Umbilical cord (tissue), 2 donors: ENCODE results near the gene AFAP1. TPM values are rescaled to one million over a fixed set of nuclear protein-coding genes. Genes with fewer than 3 reads are reported as not detected.

Experiments used
- DNase-seq: peaks from one replicate; pipeline ENCODE4 v3.0.0-alpha.2; 2015; ENCODE audit warnings: low spot score
- total RNA-seq: library from RNA; depleted of rRNA; stranded (reverse); fragments of >200 nt; gene quantifications from one replicate; pipeline ENCODE4 v1.2.3, GENCODE V29; 2014; ENCODE audit warnings: low replicate concordance; ENCODE audit not compliant: insufficient read depth

The AFAP1 gene
- total RNA-seq, 1 donor from 2014 or later: 59.5 TPM

DNA sequence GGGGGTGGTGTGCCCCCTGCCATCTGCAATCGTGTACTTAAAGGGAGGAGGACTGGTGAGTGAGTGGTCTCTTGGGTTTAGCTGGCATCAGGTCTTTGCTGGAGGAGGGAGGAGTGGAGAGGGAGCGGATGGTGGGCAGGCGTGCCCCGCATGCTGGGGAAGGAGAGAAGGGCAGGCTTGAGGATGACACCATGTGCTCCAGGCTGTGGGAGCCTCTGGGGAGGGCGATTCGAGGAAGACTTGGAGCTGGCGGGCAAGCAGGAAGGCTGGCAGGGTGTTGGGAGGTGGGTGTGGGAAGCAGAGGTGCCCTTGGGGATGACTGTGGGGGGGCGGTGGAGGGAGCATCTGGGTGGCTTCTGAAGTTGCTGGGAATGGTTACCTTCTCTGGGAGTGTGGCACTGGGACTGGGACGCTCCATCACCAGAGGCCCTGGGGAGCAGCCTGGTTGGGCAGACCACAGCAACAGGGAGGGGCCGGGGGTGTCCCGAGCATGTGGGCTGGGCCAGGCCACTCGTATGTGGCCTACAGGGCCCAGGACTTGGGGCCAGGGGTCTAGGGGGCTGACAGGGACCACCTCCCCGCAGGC is 30.8 kb upstream of the AFAP1 start:
- no peak for DNase-seq

DNA sequence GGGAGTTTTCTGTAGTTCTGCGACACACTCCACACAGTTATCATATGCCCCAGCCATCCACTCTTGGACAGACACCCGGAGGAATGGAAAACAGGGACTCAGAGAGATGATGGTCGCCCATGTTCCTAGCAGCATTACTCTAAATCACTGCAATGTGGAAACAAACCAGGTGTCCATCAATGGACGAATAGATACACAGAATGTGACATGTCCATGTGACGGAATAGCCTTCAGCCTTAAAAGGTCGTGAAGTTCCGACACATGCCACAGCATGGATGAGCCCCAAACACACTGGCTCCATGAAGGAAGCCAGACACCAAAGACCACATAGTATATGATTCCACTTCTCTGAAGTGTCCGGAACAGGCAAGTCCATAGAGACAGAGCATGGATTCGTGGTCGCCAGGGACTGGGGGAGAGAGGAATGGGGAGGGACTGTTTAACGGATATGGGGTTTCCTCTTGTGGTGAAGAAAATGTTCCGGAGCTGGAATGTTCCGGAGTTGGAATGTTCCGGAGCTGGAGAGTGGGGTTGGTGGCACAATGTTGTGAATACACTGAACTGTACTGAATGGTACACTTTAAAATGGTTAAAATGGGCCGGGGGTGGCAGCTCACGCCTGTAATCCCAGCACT is 28.7 kb upstream of the AFAP1 start:
- no peak for DNase-seq

DNA sequence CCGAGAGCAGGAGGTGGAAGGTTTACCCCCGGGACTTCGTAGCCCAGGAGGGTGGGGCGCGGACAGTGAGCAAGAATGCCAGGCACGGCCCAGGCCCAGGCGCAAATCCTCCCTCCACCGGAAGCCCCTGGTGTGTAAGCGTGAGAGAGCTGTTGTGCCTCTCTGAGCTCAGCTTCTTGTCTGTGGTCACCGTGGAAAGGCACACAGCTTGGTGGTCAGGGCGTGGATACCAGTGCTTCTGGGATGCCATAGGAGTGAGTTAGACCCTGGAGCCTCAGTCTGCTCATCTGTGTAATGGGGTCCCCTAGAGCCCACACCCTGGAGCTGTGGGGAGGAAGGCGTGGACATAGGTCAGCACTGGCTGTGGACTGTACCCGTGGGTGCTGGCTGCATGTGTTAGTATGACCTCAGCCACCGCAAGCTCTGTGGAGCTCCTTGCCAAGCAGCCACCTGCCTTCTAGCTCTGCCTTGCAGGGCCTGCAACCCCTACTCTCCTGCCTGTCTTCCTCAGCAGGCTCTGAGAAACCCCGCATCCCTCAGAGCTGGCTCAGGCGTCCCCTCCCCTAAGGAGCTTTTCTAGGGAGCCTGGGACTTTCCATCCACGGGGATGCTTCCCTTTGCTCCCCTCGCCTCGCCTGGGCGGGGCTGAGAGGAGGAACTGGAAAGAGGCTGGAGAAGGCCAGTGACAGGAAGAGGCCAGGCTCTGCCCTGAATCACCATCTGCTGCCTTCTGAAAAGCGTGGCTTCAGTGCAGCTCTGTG is 28.0 kb upstream of the AFAP1 start:
- peak; percentile 77 for DNase-seq

DNA sequence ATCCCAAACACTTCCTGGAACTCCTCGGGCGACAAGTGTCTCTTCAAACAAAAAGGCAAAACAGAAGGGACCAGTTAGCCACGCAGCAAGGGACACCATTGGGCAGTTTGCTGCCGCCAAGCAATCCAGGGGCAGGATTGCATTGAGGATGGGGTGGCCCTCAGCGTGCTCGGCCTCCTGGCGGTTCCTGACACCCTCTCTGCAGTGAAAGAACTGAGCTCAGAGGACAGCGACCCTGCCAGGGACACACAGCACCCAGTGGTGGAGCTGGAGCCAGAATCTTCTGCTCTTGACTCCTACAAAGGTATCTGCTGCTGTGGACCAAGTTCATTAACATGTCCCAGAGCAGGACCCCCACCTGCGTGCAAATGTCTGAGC is 27.4 kb upstream of the AFAP1 start:
- no peak for DNase-seq

DNA sequence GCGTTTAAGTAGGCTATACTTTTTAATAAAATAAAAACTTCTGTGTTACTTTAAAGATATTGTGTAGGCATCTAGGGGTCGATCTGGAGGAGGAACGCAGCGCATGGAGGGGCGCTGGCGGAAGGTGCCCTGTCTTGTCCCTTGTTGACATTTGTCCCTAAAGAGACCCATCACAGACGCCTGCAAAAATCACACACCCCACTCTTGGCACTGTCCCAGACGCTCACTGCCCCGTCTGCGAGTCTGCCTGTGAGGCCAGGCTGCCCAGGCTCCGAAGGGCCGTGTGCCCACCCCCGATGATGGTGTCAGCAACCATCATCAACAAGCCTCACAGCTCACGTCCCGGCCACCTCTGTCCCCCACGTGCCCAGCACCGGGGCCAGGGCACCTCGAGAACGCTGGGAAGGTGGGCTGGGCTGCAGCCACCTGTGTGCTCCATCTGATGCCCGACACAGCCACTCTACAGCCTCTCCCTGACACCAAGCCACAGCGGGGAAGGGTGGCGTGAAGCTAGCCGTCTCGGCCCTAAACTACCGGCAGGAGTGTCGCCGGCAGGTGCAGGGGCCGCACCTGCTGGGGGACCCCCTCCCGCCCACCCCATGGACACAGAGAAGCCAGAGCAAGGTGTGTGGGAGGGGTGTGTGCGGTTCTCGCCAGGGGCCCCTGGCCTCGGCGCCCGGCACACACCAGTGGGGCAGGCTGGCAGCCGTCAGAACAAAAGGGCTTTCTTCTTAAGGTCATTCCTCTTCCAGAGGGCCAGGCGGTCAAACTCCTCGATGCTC is 26.8 kb upstream of the AFAP1 start:
- DNase-seq: no peak

DNA sequence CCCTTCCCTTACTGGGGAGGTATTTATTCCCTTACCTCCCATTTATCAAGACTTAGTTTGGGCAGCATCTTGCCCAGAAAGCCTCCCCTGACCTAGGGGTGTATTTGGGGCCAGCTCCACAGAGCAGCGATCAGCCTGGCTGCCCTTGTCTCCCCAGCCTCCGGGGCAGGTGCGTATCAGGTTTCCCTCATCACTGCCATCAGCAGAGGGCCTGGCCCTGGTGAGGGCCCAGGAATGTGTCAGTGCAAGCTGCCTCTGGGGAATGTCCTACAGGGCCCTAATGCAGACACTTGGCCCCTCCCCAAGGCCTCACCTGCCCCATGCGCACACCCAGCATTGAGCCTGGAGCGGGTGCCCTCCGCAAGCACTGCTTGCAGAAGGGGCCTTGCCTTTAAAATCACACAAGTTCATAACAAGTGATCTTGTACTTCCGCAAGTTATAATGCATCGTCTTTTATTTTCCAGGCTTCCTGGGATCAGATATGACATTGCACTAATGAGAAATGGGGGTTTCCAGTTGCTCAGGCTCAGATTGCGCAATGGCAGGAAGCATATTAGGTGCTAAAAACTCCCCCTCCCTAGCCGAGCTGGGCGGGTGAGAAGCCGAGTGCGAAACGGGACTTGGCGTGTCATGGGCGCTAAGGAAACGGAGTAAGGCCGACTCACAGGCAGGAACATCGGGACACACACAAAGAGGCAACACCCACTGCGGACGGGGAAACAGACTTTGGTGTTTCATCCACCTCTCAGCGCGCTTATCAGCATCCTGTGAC is 25.4 kb upstream of the AFAP1 start:
- peak; percentile 49 for DNase-seq

DNA sequence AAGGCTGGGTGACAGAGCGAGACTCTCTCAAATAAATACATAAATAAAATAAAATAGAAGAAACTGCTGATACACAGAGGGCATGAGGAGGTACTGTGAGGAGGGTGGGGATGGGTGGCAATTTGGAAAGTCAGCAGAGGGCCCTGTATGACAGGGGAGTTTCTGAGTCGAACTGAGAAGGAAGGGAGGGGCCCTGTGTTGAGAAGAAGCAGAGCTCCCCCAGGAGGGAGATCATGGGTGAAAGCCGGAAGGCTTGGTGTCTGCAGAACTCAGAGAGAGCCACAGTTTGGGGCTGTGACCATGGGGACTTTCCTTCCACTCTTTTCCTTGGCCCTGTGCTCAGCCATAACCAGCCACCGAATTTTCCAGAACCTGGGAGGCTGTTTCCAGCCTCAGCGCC is 24.8 kb upstream of the AFAP1 start:
- DNase-seq: no peak

DNA sequence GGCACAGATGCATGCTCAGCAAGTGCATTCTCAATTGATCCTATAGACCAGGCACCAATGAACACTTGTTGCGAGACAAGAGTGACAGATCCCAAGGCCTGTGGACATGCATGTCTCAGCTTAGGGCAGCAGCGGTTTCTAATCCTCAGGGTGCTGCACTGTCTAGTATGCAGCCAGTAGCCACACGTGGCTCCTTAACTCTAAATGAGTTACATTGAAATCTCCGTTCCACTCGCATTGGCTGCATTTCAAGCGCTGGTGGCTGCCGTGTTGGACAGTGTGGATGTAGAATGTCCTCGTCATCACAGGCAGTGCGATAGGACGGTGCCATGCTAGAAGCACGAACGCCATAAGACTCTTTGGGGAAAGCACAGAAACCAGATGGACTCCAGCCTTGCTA is 24.0 kb upstream of the AFAP1 start:
- no peak for DNase-seq

DNA sequence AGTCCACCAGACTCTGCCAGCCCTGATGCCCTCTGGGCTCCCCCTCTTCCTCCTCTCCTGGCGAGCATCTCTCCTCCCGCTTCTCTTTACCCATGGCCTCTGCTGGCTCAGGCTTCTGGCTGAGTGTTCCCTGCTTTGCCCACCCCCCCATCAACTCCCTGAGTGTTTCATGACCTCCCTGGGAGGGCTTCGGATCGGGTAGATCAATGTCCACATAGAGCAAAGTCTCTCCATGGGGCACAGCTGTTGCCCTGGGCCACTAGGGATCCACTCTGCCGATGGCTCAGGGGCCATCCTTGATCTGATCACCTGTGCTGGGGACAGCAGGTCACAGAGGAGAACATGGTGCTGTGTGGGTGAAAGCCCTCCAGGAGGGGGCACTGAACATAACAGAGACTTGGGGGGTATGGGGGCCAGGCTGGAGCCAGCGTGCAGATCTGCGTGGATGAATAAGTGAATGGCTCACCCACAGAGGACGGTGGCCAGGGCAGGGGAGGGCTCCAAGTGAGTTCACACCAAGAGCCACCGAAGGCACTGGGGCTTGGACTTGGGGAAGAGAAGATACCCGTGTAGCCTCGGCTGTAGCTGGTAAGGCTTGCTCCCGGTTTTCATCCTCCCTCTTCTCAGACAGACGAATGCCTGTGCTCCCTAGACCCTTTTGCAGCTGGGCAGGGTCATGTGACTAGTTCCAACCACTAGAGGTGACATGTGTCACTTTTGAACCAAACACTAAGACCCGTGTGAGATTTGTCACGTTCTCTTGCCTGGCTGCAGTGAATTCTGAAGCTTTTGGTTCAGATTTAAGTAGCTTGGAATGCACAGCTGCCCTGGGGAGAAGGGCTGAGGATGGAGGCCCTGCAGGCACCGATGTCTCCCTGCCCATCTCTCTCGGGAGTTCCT is 23.2 kb upstream of the AFAP1 start:
- DNase-seq: no peak

DNA sequence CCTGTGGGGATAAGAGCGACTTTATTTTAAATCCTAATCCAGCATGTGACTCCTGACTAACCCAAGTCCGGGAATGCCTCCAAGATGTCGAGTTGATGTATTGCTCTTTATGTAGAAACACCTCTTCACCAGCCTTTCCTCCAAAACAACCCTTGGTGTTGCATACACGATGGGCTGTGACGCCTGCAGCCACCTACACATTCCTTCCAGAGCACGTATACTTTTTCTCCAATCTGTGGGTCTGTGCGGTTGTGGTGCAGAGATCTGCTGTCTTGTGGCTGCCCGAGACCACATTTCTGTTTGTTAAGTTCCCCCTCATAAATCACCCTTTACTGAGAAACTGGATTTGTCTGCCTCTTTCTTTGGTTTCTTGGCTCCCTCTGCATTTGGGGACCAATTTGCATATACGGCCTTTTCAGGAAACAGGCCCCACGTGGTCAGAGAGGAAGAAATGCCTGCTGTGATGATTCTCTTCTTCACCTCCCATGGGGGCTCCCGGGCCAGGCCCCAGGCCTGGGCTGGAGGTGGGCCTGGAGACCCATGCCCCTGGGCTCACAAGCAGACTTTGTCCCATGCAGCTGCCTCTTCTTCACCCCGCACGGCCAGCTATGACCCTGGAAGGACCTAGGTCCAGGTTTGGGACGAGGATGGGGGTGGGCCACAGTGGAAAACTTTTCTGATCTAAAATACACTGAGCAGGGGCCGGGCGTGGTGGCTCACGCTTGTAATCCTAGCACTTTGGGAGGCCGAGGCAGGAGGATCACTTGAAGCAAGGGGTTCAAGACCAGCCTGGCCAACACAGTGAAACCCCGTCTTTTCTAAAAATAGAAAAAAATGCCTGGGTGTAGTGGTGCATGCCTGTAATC is 21.4 kb upstream of the AFAP1 start:
- peak; percentile 96 for DNase-seq

DNA sequence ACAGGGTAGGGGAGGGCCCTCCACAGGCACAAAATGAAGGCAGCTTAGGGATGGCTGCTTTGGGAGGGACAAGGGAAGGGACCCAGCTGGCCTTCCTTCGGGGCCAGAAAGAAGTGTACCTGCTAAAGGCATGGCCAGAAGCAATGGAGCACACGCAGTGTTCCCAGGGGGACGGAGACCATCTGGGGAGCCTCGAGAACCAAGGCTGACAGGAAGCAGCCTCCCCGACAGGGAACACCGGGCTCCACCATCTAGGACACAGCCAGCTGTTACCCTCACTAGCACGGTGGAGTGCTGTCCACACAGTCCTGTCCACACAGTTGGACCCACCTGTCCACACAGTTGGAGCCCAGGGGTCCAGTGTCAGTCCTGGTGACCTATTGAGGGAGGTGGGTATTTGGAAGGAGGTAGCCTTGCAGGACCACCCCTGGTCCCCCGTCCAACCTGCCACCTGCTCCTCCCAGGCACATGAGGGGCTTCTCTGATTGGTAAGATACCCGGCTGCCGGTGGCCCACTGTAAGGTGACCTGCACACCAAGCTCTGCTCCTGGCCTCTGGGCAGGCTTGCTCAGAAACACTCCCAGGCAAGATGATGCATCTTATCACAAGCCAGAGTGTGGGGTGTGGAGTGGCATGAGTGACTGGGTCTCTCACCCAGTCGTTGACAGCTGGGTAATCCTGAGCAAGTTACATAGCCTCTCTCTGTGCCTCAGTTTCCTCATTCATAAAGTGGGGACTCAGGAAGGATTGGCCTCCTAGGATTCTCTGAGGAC is 20.5 kb upstream of the AFAP1 start:
- no peak for DNase-seq

DNA sequence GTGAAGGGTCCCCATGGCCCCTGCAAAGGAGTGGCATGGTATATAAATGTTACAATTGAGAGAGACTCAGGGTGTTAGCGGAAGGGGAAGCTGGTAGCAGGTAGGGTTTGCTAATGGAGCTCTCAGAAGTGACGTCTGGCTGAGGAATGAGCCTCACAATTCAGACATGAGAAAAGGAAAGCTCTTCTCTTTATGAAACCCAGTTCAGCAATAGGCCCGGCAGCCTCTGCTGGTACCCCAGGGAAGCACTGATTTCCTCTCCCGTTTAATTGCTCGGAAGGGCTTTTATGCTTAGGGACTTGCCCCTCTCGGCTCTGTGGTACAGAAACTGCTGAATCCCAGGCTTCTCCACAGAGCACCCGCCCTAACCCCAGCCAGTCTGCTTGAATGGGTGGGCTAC is 19.4 kb upstream of the AFAP1 start:
- DNase-seq: no peak

DNA sequence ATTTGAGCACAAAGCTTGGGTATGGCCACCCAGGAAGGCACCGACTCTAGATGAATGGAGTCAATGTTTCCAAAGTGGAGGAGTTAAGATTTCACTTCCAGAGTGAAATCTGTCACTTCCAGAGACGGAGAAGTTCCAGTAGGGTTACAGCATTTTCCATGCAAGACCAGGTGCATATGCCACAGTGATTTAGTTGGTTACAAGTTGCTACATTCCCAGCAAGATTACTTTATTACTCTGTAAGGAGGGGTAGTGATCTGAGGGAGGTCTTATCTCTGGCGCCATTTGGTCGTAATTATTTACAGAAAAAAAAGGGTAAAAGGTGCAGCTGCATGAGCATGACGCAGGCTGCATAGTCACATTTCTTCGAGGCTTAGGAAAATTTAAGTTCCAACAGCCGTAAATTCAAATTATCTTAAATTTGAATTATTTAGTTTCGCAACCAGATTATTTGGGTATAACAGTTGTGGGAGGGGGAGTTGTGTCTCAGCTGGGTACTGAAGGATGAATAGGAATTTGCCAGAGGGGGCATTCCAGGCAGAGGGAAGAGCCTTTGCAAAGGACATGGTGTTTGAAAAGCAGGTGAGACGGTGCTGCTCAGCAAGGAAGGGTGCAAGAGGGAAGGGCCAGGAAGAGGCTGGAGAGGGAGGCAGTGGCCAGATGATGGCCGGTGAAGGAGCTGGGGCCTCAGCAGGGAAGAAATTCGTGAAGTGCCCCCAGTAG is 17.4 kb upstream of the AFAP1 start:
- DNase-seq: no peak

DNA sequence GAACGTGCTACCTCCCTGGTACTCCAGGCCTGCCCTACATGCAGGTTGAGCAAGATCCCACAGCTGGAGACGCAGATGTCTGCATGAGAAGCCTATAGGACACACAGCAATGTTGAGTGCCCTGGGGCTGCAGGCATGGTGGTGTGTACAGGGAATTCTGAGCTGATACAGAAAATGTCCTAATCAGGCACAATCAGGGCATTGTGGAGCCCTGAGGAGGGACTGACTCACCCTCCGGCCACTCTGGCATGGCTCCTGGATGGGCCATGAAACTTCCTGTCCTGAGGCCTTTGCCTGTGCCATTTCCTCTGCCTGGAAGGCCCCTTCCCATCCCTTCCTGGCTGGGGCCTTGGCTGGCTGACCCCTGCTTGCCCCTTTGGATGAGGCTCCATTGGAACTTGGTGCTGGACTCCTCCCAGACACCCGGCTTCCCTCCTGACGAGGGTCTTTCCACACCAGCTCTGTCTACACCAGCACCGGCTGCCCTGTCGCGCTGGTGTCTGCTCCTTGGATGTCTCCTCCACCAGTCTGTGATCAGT is 16.7 kb upstream of the AFAP1 start:
- DNase-seq: no peak

DNA sequence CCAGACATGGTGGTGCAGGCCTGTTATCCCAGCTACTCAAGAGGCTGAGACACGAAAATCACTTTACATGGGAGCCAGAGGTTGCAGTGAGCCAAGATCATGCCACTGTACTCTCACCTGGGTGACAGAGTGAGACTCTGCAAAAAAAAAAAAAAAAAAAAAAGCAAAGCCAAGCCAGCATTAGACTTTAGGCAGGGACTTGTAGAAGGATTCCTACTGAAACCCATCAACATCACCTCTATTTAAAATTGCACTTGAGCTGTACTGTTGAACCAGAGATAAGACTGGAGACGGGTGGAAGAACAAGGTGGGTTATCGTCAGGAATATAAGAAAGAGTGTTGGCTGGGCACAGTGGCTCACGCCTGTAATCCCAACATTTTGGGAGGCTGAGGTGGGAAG is 15.7 kb upstream of the AFAP1 start:
- no peak for DNase-seq

DNA sequence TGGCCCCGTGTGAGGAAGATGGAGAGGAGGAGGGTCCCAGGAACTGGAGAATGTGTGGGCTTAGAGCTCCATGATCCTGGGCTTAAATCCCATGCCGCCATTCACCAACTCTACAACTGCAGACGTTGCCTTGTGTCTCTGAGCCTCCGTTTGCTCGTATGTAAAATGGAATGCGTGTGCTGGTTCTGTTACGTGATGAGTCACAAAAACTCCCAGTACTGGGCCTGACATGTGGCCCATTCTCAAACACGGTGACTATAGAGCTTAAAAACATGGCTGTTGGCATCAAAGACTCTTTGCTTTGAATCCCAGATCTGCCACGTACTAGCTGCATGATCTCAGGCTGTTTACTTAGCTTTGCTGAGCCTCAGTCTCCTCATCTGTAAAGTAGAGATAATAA is 13.0 kb upstream of the AFAP1 start:
- no peak for DNase-seq

DNA sequence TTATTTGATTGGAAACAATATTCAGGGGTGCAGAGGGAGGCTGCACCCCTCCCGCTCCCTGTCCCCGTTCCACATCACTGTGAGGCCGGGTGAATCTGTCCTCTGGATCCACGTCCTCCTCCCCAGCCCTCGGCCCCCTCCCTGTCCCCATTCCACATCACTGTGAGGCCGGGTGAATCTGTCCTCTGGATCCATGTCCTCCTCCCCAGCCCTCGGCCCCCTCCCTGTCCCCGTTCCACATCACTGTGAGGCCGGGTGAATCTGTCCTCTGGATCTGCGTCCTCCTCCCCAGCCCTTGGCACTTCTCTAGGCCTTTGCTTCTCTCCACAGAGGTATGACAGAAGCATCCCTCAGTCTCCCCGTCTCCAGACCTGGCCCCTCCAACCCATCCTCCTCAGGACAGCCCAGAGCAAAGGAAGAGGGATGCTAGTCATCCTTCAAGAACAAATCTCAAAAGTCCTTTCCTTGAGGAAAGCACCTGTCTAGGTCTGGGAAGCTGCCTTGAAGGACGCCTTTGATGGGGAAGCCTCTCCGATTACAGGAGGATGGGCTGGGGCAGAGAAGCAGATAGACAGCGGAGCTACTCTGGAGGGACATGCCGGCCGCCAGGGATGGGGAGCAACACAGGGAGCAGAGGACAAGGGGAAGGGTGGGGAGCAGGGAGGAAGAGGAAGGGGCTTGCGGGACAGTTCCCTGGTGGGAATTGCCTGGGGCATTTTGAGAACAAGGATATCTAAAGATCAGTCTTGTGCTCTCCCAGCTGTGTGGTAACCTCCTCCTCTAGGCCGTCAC is 10.8 kb upstream of the AFAP1 start:
- DNase-seq: no peak
